Left ventricle myocardium inferior (tissue), 1 donor: ENCODE measurements around the gene ITSN2. TPM values are rescaled to one million over a fixed set of nuclear protein-coding genes. Genes with fewer than 3 reads are reported as not detected.
A peak's percentile ranks its signal among the peaks of the same experiment; 100 is the strongest.
"Not testable (repeated sequence)": the region's sequence is repeated elsewhere in the genome, so short reads cannot be mapped to it uniquely, and the experiment has no call there.

Source experiments
- DNase-seq: peaks from one replicate; pipeline ENCODE4 v3.0.0-alpha.2; 2020
- H3K27ac ChIP-seq: fragments of 200-600 bp; replicated peaks from 2 replicates; pipeline ENCODE4 v1.8.0; 2021
- H3K27me3 ChIP-seq: fragments of 200-600 bp; 2 replicates; pipeline ENCODE4 v1.8.0; 2021; ENCODE audit warnings: low read depth
- H3K36me3 ChIP-seq: fragments of 200-600 bp; 2 replicates; pipeline ENCODE4 v1.8.0; 2021
- H3K4me1 ChIP-seq: fragments of 200-600 bp; 2 replicates; pipeline ENCODE4 v1.8.0; 2021
- H3K4me3 ChIP-seq: fragments of 200-600 bp; 2 replicates; pipeline ENCODE4 v1.8.0; 2021; ENCODE audit warnings: mild to moderate bottlenecking, moderate library complexity
- H3K9me3 ChIP-seq: fragments of 200-600 bp; replicated peaks from 2 replicates; pipeline ENCODE4 v1.8.0; 2021
- CTCF ChIP-seq: fragments of 200-600 bp; IDR thresholded peaks from 2 replicates; pipeline ENCODE4 v1.8.0; 2021; ENCODE audit warnings: antibody characterized with exemption, mild to moderate bottlenecking, borderline replicate concordance
- intact Hi-C: fragments of 100-400 bp; cut with micrococcal nuclease; formaldehyde crosslinking; loops from one replicate; pipeline ENCODE4 v1.11.0; 2022
- total RNA-seq: library from RNA; stranded (reverse); fragmentation: NEBNext Ultra II Directional; extraction: Animal tissue kit (Norgen Biotek cat#: 25700); gene quantifications from one replicate; pipeline ENCODE4 v1.2.1, GENCODE V29; 2021
- donor health status: DM: no; HTN: yes; CAD: no; lungs with severe emphysema.

ITSN2 gene
- total RNA-seq, 1 donor from 2014 or later = 24.4 TPM

- Histone ChIP-seq H3K9me3 (no peaks in the 10 kb centered on the region), H3K36me3 (no peaks in the 10 kb centered on the region), H3K4me3 (no peak overlapping the region), H3K27ac (peak overlapping the region; percentile 13), H3K4me1 (peaks cover 64% of the 10 kb centered on the region), H3K27me3 (no peaks in the 10 kb centered on the region)
- TF ChIP-seq CTCF = no peak
- intact Hi-C loops = no loop called here
- DNase-seq = no peak
Measured at GRCh38 chr2:24339856-24340262, 20.5 kb downstream of the ITSN2 start.

- H3K9me3 ChIP-seq, intact Hi-C loops, DNase-seq, H3K4me3 ChIP-seq, H3K27me3 ChIP-seq, H3K36me3 ChIP-seq: not testable (repeated sequence)
- Histone ChIP-seq H3K4me1 (peaks cover 59% of the 10 kb centered on the region), H3K27ac (peak overlapping the region; percentile 13)
Measured at GRCh38 chr2:24339098-24339497, 21.2 kb downstream of the ITSN2 start.

GRCh38 chr2:24337890-24338289, 22.4 kb downstream of the ITSN2 start:
- Histone ChIP-seq H3K9me3 (no peaks in the 10 kb centered on the region), H3K36me3 (no peaks in the 10 kb centered on the region), H3K4me3 (no peak overlapping the region), H3K27me3 (no peaks in the 10 kb centered on the region), H3K4me1 (peaks cover 59% of the 10 kb centered on the region), H3K27ac (no peak overlapping the region)
- intact Hi-C loops = no loop called here
- TF ChIP-seq CTCF = no peak
- DNase-seq = no peak

GRCh38 chr2:24336811-24337210, 23.5 kb downstream of the ITSN2 start:
- Histone ChIP-seq H3K4me3 (no peak overlapping the region), H3K27ac (no peak overlapping the region), H3K36me3 (no peaks in the 10 kb centered on the region), H3K27me3 (no peaks in the 10 kb centered on the region), H3K9me3 (no peaks in the 10 kb centered on the region), H3K4me1 (peaks cover 59% of the 10 kb centered on the region)
- intact Hi-C loops = no loop called here
- no peak for DNase-seq
- TF ChIP-seq CTCF = no peak

GRCh38 chr2:24334245-24334633, 26.1 kb downstream of the ITSN2 start:
- H3K36me3 ChIP-seq = no peaks in the 10 kb centered on the region
- no peak for DNase-seq
- H3K9me3 ChIP-seq = no peaks in the 10 kb centered on the region
- peaks cover 67% of the 10 kb centered on the region for H3K4me1 ChIP-seq
- H3K4me3 ChIP-seq = no peak overlapping the region
- intact Hi-C loops = no loop called here
- H3K27me3 ChIP-seq = no peaks in the 10 kb centered on the region
- H3K27ac ChIP-seq = peak overlapping the region; percentile 45
- no peak for TF ChIP-seq CTCF

- peaks cover 67% of the 10 kb centered on the region for H3K4me1 ChIP-seq
- no peaks in the 10 kb centered on the region for H3K36me3 ChIP-seq
- H3K4me3 ChIP-seq = no peak overlapping the region
- intact Hi-C loops = no loop called here
- no peak for DNase-seq
- TF ChIP-seq CTCF = no peak
- peak overlapping the region; percentile 45 for H3K27ac ChIP-seq
- H3K9me3 ChIP-seq = no peaks in the 10 kb centered on the region
- H3K27me3 ChIP-seq = no peaks in the 10 kb centered on the region
Measured at GRCh38 chr2:24332791-24333540, 27.4 kb downstream of the ITSN2 start.
